Sigmoid colon (tissue), 7 donors: ENCODE results near the gene POMC. TPM values are rescaled to one million over a fixed set of nuclear protein-coding genes. Genes with fewer than 3 reads are reported as not detected.
"Not testable (repeated sequence)": the region's sequence is repeated elsewhere in the genome, so short reads cannot be mapped to it uniquely, and the experiment has no call there.

Source experiments
- DNase-seq: peaks from one replicate; pipeline ENCODE4 v3.0.0-alpha.2; 2019
- H3K27ac ChIP-seq, 4 donors: fragments of 200-600 bp; sonication (generic); one replicate each; pipeline ENCODE4 v1.5.1; 2016 to 2019; ENCODE audit warnings: mild to moderate bottlenecking in 1 of 4
- H3K27me3 ChIP-seq, 3 donors: fragments of 200-600 bp; sonication (generic); one replicate each; pipeline ENCODE4 v1.5.1; 2019; ENCODE audit warnings: mild to moderate bottlenecking in 1 of 3
- H3K36me3 ChIP-seq, 4 donors: fragments of 200-600 bp; sonication (generic); one replicate each; pipeline ENCODE4 v1.5.1; 2016 to 2019
- H3K4me1 ChIP-seq, 4 donors: fragments of 200-600 bp; sonication (generic); one replicate each; pipeline ENCODE4 v1.5.1; 2017 to 2019
- H3K4me3 ChIP-seq, 4 donors: fragments of 200-600 bp; sonication (generic); one replicate each; pipeline ENCODE4 v1.5.1; 2017 to 2019; ENCODE audit warnings: mild to moderate bottlenecking in 2 of 4, moderate library complexity in 1 of 4
- H3K9me3 ChIP-seq, 4 donors: fragments of 200-600 bp in 3 of 4; sonication (generic) in 3 of 4; one replicate each; pipeline versions ENCODE4 v1.5.1 to v1.6.1; 2013 to 2019
- EP300 ChIP-seq, 4 donors: sonication (generic); formaldehyde crosslinking; IDR thresholded peaks; one replicate each; pipeline ENCODE4 v1.6.1; 2017; ENCODE audit warnings: antibody characterized with exemption in 4 of 4
- POLR2A ChIP-seq, 2 donors: fragments of 450-650 bp; IDR thresholded peaks; one replicate each; pipeline ENCODE4 v1.6.1; 2016; ENCODE audit warnings: antibody characterized with exemption in 2 of 2, mild to moderate bottlenecking in 2 of 2, moderate library complexity in 2 of 2
- POLR2AphosphoS5 ChIP-seq, 4 donors: sonication (generic); formaldehyde crosslinking; IDR thresholded peaks; one replicate each; pipeline ENCODE4 v1.6.1; 2017; ENCODE audit warnings: antibody characterized with exemption in 4 of 4
- WGBS, 2 donors: extraction: QIAGEN DNeasy Blood & Tissue Kit; methylation state at CpG; one replicate each; pipeline ENCODE4 v1.1.7; 2013; 5-methylcytosine and 5-hydroxymethylcytosine counted together
- intact Hi-C: fragments of 100-400 bp; cut with DNase I; formaldehyde crosslinking; loops from one replicate; pipeline ENCODE4 v1.15.1; 2023
- polyA plus RNA-seq, 3 donors: library from polyadenylated mRNA; stranded (reverse); fragments of 200-250 nt; gene quantifications; one replicate each; pipeline ENCODE4 v1.2.3, GENCODE V29; 2013
- total RNA-seq, 4 donors: library from RNA; depleted of rRNA; stranded (reverse); fragments of >200 nt; gene quantifications; one replicate each; pipeline ENCODE4 v1.1.0, GENCODE V29; 2016
- TF ChIP-seq, protein P1 (sequence below), 4 experiments: fragments of 450-650 bp in 3 of 4; fragments of 200-600 bp in 1 of 4; IDR thresholded peaks; one replicate each; pipeline ENCODE4 v1.5.1; 2016 to 2019; ENCODE audit warnings: antibody characterized with exemption in 4 of 4, mild to moderate bottlenecking in 3 of 4, moderate library complexity in 2 of 4
- donor health status: healthy with polysubstance abuse.
- donor health status: Bipolar disorder and iron deficiency.
- donor health status: healthy.

Gene POMC
- total and polyA plus RNA-seq, 7 donors, result 0.69 to 34.2 (median 18.1) TPM

DNA sequence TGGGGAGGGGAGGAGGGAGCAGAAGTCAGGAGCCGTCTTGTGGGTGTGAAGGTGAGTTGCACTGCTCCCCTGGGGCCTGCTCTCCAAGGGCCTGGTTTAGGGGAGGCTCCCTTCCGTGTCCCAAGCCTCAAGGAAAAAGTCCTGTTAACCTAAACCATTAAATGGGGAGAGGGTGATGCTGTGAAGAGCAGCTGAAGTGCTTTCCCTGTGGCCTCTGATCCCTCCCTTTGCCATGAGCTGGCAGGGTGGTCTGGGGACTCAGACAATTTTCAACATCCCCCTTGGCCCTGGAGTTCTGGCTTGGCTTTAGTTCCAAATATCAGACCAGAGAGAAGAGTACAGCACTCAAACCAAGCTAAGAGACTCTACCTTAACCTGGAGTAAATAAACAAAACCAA, 692 bp upstream of the POMC start:
- Histone ChIP-seq H3K4me1 (peaks cover 0 to 15% (median 14%) of the 10 kb centered on the region in 4 donors), H3K27ac (no peak overlapping the region), H3K27me3 (peaks cover 18 to 59% (median 45%) of the 10 kb centered on the region in 3 donors), H3K4me3 (no peak overlapping the region), H3K36me3 (no peaks in the 10 kb centered on the region), H3K9me3 (no peaks in the 10 kb centered on the region)
- intact Hi-C loops, result no loop called here
- DNase-seq, result no peak
- 55 to 70% methylated on average over 2 of the region's 2 CpGs for WGBS, 2 donors
- TF ChIP-seq EP300 (IDR thresholded peaks at IDR 0.05) (no peak), POLR2AphosphoS5 (IDR thresholded peaks at IDR 0.05) (no peak), POLR2A (IDR thresholded peaks at IDR 0.05) (no peak)
- TF ChIP-seq, protein P1, sequence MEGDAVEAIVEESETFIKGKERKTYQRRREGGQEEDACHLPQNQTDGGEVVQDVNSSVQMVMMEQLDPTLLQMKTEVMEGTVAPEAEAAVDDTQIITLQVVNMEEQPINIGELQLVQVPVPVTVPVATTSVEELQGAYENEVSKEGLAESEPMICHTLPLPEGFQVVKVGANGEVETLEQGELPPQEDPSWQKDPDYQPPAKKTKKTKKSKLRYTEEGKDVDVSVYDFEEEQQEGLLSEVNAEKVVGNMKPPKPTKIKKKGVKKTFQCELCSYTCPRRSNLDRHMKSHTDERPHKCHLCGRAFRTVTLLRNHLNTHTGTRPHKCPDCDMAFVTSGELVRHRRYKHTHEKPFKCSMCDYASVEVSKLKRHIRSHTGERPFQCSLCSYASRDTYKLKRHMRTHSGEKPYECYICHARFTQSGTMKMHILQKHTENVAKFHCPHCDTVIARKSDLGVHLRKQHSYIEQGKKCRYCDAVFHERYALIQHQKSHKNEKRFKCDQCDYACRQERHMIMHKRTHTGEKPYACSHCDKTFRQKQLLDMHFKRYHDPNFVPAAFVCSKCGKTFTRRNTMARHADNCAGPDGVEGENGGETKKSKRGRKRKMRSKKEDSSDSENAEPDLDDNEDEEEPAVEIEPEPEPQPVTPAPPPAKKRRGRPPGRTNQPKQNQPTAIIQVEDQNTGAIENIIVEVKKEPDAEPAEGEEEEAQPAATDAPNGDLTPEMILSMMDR (IDR thresholded peaks at IDR 0.05), result no peak

DNA sequence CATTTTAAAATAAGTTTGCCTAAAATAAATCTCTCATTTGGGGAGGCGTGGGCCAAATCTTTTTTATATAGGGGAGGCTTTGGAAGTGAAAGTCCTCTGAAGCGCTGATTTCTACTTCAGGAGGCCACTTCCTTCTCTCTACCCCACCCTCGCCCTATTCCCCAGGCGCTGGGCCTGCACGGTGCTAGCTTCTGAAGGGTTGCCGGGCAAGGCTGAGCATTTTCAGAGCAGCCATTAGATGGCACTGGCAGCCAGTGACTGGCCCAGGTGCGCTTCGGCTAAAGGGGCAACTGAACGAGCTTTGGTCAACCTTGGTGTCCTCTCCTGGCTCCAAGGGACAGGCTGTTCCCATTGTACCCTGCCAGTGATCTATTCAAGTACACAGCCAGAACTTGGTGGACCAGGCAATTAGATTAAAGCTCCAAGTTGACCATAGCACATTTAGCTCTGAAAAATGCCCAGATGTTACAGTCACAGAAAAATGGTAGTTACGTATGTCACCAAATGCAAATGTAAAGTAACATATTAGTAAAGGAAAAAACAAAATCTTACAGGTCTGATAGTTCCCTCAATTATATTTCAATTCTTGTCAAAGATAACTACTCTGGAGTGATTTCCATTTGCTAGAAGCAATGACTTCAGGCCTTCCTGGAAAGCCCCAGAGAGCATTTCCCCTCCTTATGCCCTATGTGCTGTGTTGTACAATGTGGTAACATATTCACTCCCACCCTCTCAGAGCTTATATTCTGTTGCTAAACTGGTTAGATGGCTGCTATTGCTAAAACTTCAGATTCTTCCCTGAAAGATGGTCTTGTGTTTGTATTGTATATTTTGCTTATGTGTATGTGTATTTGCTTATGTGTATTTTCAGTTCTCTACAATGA, 2.1 kb downstream of the POMC start:
- intact Hi-C loops, result no loop called here
- Histone ChIP-seq H3K27ac (no peak overlapping the region), H3K4me1 (peaks cover 0 to 19% (median 18%) of the 10 kb centered on the region in 4 donors), H3K27me3 (peaks cover 18 to 73% (median 45%) of the 10 kb centered on the region in 3 donors), H3K9me3 (no peaks in the 10 kb centered on the region), H3K4me3 (no peak overlapping the region), H3K36me3 (no peaks in the 10 kb centered on the region)
- DNase-seq, result peak; percentile 37
- WGBS, 2 donors, result 20 to 35% methylated on average over 10 of the region's 10 CpGs
- TF ChIP-seq POLR2AphosphoS5 (IDR thresholded peaks at IDR 0.05) (no peak), EP300 (IDR thresholded peaks at IDR 0.05) (no peak), POLR2A (IDR thresholded peaks at IDR 0.05) (no peak)
- TF ChIP-seq, protein P1 (IDR thresholded peaks at IDR 0.05), result no peak

DNA sequence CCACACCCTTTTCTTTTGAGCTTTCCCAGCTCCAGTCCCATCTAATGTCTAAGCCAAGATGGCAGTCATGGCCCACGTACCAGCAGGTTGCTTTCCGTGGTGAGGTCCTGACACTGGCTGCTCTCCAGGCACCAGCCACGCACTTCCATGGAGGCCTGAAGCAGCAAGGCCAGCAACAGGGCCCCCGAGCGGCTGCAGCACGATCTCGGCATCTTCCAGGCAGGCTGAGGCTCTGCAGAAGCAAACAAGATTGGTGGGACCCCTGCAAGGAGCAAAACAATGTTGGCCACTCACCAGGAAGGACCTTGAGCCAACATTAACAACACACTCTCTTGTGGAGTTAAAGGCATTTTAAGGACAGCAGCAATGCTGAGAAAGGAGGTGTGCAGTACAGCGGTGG, 3.8 kb downstream of the POMC start:
- 81 to 84% methylated on average over 8 of the region's 8 CpGs for WGBS, 2 donors
- intact Hi-C loops, result no loop called here
- H3K4me3 ChIP-seq, result no peak overlapping the region
- H3K4me1 ChIP-seq, result peaks cover 0 to 24% (median 22%) of the 10 kb centered on the region in 4 donors
- H3K36me3 ChIP-seq, result no peaks in the 10 kb centered on the region
- no peak overlapping the region for H3K27ac ChIP-seq
- TF ChIP-seq, protein P1 (IDR thresholded peaks at IDR 0.05), result no peak
- TF ChIP-seq EP300 (IDR thresholded peaks at IDR 0.05) (no peak), POLR2AphosphoS5 (IDR thresholded peaks at IDR 0.05) (no peak), POLR2A (IDR thresholded peaks at IDR 0.05) (no peak)
- DNase-seq, result no peak
- H3K9me3 ChIP-seq, result no peaks in the 10 kb centered on the region
- peaks cover 18 to 66% (median 43%) of the 10 kb centered on the region in 3 donors for H3K27me3 ChIP-seq

DNA sequence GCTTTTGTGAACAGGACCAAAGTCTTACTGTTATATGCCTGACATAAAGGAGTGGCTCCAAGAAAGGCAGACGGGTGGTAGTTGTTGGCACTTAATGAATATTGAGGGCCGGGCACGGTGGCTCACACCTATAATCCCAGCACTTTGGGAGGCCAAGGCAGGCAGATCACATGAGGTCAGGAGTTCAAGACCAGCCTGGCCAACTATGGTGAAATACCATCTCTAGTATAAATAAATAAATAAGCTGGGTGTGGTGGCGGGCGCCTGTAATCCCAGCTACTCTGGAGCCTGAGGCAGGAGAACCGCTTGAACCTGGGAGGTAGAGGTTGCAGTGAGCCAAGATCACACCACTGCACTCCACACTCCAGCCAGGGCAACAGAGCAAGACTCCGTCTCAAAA, 6.3 kb downstream of the POMC start:
- H3K27me3 ChIP-seq, result peaks cover 0 to 41% (median 21%) of the 10 kb centered on the region in 3 donors

DNA sequence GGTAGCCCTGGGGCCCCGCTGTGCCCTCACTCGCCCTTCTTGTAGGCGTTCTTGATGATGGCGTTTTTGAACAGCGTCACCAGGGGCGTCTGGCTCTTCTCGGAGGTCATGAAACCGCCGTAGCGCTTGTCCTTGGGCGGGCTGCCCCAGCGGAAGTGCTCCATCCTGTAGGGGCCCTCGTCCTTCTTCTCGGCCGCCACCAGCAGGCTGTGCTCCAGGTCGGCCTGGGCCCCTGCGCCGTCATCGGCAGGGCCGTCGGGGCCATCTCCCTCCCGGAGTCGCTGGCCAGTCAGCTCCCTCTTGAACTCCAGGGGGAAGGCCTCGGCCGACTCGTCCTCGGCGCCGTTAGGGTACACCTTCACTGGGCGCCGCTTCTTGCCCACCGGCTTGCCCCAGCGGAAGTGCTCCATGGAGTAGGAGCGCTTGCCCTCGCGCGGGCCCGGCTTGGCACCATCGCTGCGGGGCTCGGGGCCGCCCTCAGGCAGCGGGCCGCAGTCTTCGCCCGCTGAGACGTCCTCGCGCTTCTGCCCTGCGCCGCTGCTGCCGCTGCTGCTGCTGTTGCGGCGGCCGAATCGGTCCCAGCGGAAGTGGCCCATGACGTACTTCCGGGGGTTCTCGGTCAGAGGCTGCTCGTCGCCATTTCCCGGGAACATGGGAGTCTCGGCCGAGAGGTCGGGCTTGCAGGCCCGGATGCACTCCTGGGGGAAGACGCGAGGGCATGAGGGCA, 7.2 kb downstream of the POMC start:
- peak overlapping the region in 3 of 4 donors; percentile 31 to 61 (median 52) for H3K27ac ChIP-seq
- intact Hi-C loops, result no loop called here
- peak; percentile 79 for DNase-seq

More for the DNA sequence above, 6.3 kb downstream of the POMC start:
- H3K4me3 ChIP-seq, H3K4me1 ChIP-seq, H3K27ac ChIP-seq, H3K36me3 ChIP-seq, H3K9me3 ChIP-seq, DNase-seq, intact Hi-C loops: not testable (repeated sequence)
- 91 to 94% methylated on average over 7 of the region's 7 CpGs for WGBS, 2 donors

More for the DNA sequence above, 7.2 kb downstream of the POMC start:
- H3K4me1 ChIP-seq, result peaks cover 0 to 9% (median 8%) of the 10 kb centered on the region in 4 donors
- H3K9me3 ChIP-seq, result no peaks in the 10 kb centered on the region
- peaks cover 0 to 33% (median 15%) of the 10 kb centered on the region in 3 donors for H3K27me3 ChIP-seq
- 55 to 71% methylated on average over 69 of the region's 69 CpGs for WGBS, 2 donors
- peak overlapping the region; percentile 24 to 50 (median 48) for H3K4me3 ChIP-seq
- H3K36me3 ChIP-seq, result no peaks in the 10 kb centered on the region
- TF ChIP-seq, protein P1 (IDR thresholded peaks at IDR 0.05), result no peak
- peak in 2 of 4 donors; percentile 47 to 56 for TF ChIP-seq POLR2AphosphoS5 (IDR thresholded peaks at IDR 0.05)
